A549 treated with CORT108297 at 1 μM for 4 hours (cell line): ENCODE measurements around the gene NANOS2. TPM values are rescaled to one million over a fixed set of nuclear protein-coding genes. Genes with fewer than 3 reads are reported as not detected.

ENCODE experiments used
- total RNA-seq: library from RNA; stranded (reverse); fragments of 200-300 nt; extraction: Qiagen RNA extraction; gene quantifications from 5 replicates; pipeline ENCODE4 v1.2.3, GENCODE V29; 2022

NANOS2 gene
- not detected in 5 replicates for total RNA-seq

GRCh38 chr19:45913874-45914830 is at the start of gene NANOS2:
Gene NANOS2, minus strand, starts transcription at chr19:45914778. Its CDS starts 85 bp downstream, at chr19:45914693.

GRCh38 chr19:45901912-45902650 is 12.5 kb downstream of the NANOS2 start, which contains the start of gene MYPOP:
Gene MYPOP, minus strand, starts transcription at chr19:45902613. Its CDS starts 840 bp downstream, at chr19:45901773.

GRCh38 chr19:45885556-45886426 is 28.8 kb downstream of the NANOS2 start, which contains the start of gene IRF2BP1:
Gene IRF2BP1, minus strand, starts transcription at chr19:45886141. Its CDS starts 367 bp downstream, at chr19:45885774.

GRCh38 chr19:45863840-45864628 is 50.5 kb downstream of the NANOS2 start, which contains the start of gene FOXA3:
Gene FOXA3, plus strand, starts transcription at chr19:45864326. Its CDS starts 131 bp downstream, at chr19:45864457.

Other genes starting within 250 kb of the NANOS2 start
- 1.7 to 4.0 TPM (median 3.3 TPM) in 5 replicates for gene GIPR, start 246.6 kb downstream of the NANOS2 start, total RNA-seq
- 781 to 943 TPM (median 789 TPM) in 5 replicates for gene SNRPD2, start 222.8 kb downstream of the NANOS2 start, total RNA-seq
- 6.3 to 10.4 TPM (median 10.2 TPM) in 5 replicates for gene QPCTL, start 222.1 kb downstream of the NANOS2 start, total RNA-seq
- gene FBXO46, start 183.9 kb downstream of the NANOS2 start, total RNA-seq, result 8.8 to 10.7 TPM (median 10.6 TPM) in 5 replicates
- gene MEIOSIN, start 181.3 kb downstream of the NANOS2 start, total RNA-seq, result 0.06 to 0.08 TPM (median 0.07 TPM) in 4 of 5 replicates, not detected in the other
- 18.9 to 34.0 TPM (median 32.5 TPM) in 5 replicates for gene SIX5, start 145.5 kb downstream of the NANOS2 start, total RNA-seq
- gene DMPK, start 132.3 kb downstream of the NANOS2 start, total RNA-seq, result 37.3 to 58.8 TPM (median 54.3 TPM) in 5 replicates
- 22.5 to 40.0 TPM (median 39.5 TPM) in 5 replicates for gene DMWD, start 121.9 kb downstream of the NANOS2 start, total RNA-seq
- not detected in 5 replicates for gene RSPH6A, start 99.5 kb downstream of the NANOS2 start, total RNA-seq
- 57.1 to 81.7 TPM (median 76.6 TPM) in 5 replicates for gene SYMPK, start 51.6 kb downstream of the NANOS2 start, total RNA-seq
- 0.74 to 1.1 TPM (median 0.83 TPM) in 5 replicates for gene FOXA3, start 50.5 kb downstream of the NANOS2 start, total RNA-seq
- gene IRF2BP1, start 28.6 kb downstream of the NANOS2 start, total RNA-seq, result 23.0 to 37.6 TPM (median 37.2 TPM) in 5 replicates
- 6.0 to 10.7 TPM (median 9.9 TPM) in 5 replicates for gene MYPOP, start 12.2 kb downstream of the NANOS2 start, total RNA-seq
- 0.12 to 0.19 TPM (median 0.13 TPM) in 5 replicates for gene NOVA2, start 59.1 kb upstream of the NANOS2 start, total RNA-seq
- 4.7 to 6.5 TPM (median 5.4 TPM) in 5 replicates for gene CCDC61, start 80.7 kb upstream of the NANOS2 start, total RNA-seq
- gene PGLYRP1, start 108.3 kb upstream of the NANOS2 start, total RNA-seq, result not detected in 5 replicates
- 0.33 to 1.0 TPM (median 0.54 TPM) in 5 replicates for gene IGFL4, start 126.2 kb upstream of the NANOS2 start, total RNA-seq
- 0.20 to 0.45 TPM (median 0.31 TPM) in 5 replicates for gene IGFL3, start 209.9 kb upstream of the NANOS2 start, total RNA-seq
- gene IGFL2, start 233.5 kb upstream of the NANOS2 start, total RNA-seq, result 0.32 to 1.3 TPM (median 0.74 TPM) in 5 replicates